Uterus (tissue), 2 donors: ENCODE data around the gene CEP104.

Experiments
- POLR2A ChIP-seq, 2 donors: fragments of 450-650 bp; IDR thresholded peaks; one replicate each; pipeline ENCODE4 v1.6.1; 2016; ENCODE audit warnings: antibody characterized with exemption in 2 of 2, mild to moderate bottlenecking in 1 of 2, moderate library complexity in 1 of 2
- TF ChIP-seq, protein P1 (sequence below), 4 experiments: fragments of 200-600 bp in 2 of 4; fragments of 450-650 bp in 2 of 4; sonication (generic) in 2 of 4; IDR thresholded peaks; one replicate each; pipeline ENCODE4 v1.5.1; 2016 to 2019; ENCODE audit warnings: antibody characterized with exemption in 4 of 4, mild to moderate bottlenecking in 2 of 4, moderate library complexity in 1 of 4

DNA sequence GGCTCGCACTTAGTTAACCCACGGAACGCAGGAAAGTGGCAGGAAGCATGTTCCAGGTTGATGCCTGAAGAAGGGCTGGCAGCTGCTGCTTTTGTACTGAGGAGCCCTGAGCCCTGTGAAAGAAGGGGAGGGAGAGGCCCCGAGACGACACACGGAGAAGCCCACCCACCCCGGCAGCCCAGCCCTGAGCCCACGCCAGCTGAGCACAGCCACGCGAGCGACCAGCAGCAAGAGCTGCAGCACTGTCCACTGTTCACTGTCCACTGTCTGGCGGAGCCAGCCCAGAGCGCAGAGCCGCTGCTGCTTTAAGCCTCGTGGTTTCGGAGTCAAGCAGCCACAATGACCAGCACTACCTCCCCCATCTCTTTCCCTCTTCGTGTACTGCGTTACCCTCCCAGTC lies 66.1 kb downstream of the CEP104 start:
- no peak for TF ChIP-seq POLR2A (IDR thresholded peaks at IDR 0.05)
- TF ChIP-seq, protein P1, sequence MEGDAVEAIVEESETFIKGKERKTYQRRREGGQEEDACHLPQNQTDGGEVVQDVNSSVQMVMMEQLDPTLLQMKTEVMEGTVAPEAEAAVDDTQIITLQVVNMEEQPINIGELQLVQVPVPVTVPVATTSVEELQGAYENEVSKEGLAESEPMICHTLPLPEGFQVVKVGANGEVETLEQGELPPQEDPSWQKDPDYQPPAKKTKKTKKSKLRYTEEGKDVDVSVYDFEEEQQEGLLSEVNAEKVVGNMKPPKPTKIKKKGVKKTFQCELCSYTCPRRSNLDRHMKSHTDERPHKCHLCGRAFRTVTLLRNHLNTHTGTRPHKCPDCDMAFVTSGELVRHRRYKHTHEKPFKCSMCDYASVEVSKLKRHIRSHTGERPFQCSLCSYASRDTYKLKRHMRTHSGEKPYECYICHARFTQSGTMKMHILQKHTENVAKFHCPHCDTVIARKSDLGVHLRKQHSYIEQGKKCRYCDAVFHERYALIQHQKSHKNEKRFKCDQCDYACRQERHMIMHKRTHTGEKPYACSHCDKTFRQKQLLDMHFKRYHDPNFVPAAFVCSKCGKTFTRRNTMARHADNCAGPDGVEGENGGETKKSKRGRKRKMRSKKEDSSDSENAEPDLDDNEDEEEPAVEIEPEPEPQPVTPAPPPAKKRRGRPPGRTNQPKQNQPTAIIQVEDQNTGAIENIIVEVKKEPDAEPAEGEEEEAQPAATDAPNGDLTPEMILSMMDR (IDR thresholded peaks at IDR 0.05) = no peak
